Lower leg skin (tissue), 3 donors: ENCODE data around the gene FOXF1.

Experiments used
- POLR2A ChIP-seq, 2 donors: fragments of 450-650 bp; IDR thresholded peaks; one replicate each; pipeline ENCODE4 v1.6.1; 2016 to 2017; ENCODE audit warnings: antibody characterized with exemption in 2 of 2, mild to moderate bottlenecking in 1 of 2, moderate library complexity in 1 of 2
- TF ChIP-seq, protein P1 (sequence below), 3 donors: fragments of 450-650 bp; IDR thresholded peaks; one replicate each; pipeline ENCODE4 v1.5.1; 2016; ENCODE audit warnings: antibody characterized with exemption in 3 of 3, mild to moderate bottlenecking in 3 of 3, moderate library complexity in 2 of 3

DNA sequence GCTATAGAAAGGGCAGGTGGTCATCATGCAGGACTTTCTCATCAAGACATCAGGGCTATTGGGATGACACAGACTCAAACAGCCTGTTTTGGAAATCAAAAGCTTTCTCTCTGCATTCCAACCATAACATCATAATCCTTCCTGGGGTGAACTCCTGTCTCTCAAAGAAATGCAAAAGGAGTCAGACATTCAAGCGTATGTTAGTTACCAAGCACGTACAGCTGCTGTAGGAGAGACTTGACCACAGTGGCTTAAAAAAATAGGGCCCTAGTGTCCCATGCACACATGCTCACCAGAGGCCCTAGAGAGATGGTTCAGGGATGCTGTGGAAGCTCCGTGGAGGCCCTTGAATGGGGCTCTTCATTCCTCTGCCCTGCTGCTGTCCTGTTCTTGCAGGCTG, 24.6 kb upstream of the FOXF1 start:
- TF ChIP-seq, protein P1, sequence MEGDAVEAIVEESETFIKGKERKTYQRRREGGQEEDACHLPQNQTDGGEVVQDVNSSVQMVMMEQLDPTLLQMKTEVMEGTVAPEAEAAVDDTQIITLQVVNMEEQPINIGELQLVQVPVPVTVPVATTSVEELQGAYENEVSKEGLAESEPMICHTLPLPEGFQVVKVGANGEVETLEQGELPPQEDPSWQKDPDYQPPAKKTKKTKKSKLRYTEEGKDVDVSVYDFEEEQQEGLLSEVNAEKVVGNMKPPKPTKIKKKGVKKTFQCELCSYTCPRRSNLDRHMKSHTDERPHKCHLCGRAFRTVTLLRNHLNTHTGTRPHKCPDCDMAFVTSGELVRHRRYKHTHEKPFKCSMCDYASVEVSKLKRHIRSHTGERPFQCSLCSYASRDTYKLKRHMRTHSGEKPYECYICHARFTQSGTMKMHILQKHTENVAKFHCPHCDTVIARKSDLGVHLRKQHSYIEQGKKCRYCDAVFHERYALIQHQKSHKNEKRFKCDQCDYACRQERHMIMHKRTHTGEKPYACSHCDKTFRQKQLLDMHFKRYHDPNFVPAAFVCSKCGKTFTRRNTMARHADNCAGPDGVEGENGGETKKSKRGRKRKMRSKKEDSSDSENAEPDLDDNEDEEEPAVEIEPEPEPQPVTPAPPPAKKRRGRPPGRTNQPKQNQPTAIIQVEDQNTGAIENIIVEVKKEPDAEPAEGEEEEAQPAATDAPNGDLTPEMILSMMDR (IDR thresholded peaks at IDR 0.05), result no peak
- TF ChIP-seq POLR2A (IDR thresholded peaks at IDR 0.05), result no peak
